OCI-LY1 (cell line): ENCODE measurements around the gene NSDHL.

Experiments used
- H2AFZ ChIP-seq: fragments of 200-600 bp; sonication (generic), shearing (Covaris generic); 2 replicates; pipeline ENCODE4 v1.6.0; 2014; ENCODE audit warnings: antibody characterized with exemption, mild to moderate bottlenecking, low read length
- H3F3A ChIP-seq: fragments of 200-600 bp; sonication (generic), shearing (Covaris generic); 2 replicates; pipeline ENCODE4 v1.6.0; 2014; ENCODE audit warnings: mild to moderate bottlenecking, antibody characterized with exemption, low read length, moderate library complexity; ENCODE audit not compliant: insufficient read depth
- H3K27ac ChIP-seq: fragments of 200-600 bp; sonication (generic); 2 replicates; pipeline ENCODE4 v1.5.1; 2014; ENCODE audit warnings: low read length, mixed run types, mild to moderate bottlenecking, low read depth; ENCODE audit not compliant: poor library complexity, severe bottlenecking
- H3K27me3 ChIP-seq: fragments of 200-600 bp; sonication (generic); 2 replicates; pipeline ENCODE4 v1.6.0; 2014; ENCODE audit warnings: antibody characterized with exemption, mild to moderate bottlenecking, low read length, moderate library complexity; ENCODE audit not compliant: insufficient read depth
- H3K36me3 ChIP-seq: fragments of 200-600 bp; sonication (generic); 2 replicates; pipeline ENCODE4 v1.6.1; 2014; ENCODE audit warnings: mild to moderate bottlenecking, antibody characterized with exemption, low read length, moderate library complexity, mixed read lengths; ENCODE audit not compliant: insufficient read depth
- H3K4me1 ChIP-seq: fragments of 200-600 bp; sonication (generic); 2 replicates; pipeline ENCODE4 v1.5.1; 2014; ENCODE audit warnings: mild to moderate bottlenecking, low read length, moderate library complexity; ENCODE audit not compliant: insufficient read depth, severe bottlenecking
- H3K4me2 ChIP-seq: fragments of 200-600 bp; sonication (generic), shearing (Covaris generic); 2 replicates; pipeline ENCODE4 v1.6.1; 2014; ENCODE audit warnings: low read length
- H3K4me3 ChIP-seq: fragments of 200-600 bp; sonication (generic); 2 replicates; pipeline ENCODE4 v1.5.1; 2014; ENCODE audit warnings: low read length, low read depth, mild to moderate bottlenecking, mixed read lengths; ENCODE audit not compliant: poor library complexity, severe bottlenecking
- H3K79me2 ChIP-seq: fragments of 200-600 bp; shearing (Covaris generic); 2 replicates; pipeline ENCODE4 v1.6.1; 2016; ENCODE audit warnings: mixed run types, low read length, mixed read lengths; ENCODE audit not compliant: insufficient read depth
- H3K9ac ChIP-seq: fragments of 200-600 bp; sonication (generic), shearing (Covaris generic); 2 replicates; pipeline ENCODE4 v1.6.1; 2014; ENCODE audit warnings: mild to moderate bottlenecking, low read length, mixed read lengths
- H3K9me2 ChIP-seq: fragments of 200-600 bp; sonication (generic), shearing (Covaris generic); 2 replicates; pipeline ENCODE4 v1.6.1; 2014; ENCODE audit warnings: low read depth, mild to moderate bottlenecking, low read length, mixed read lengths
- H3K9me3 ChIP-seq: fragments of 200-600 bp; shearing (Covaris generic); 2 replicates; pipeline ENCODE4 v1.6.1; 2014; ENCODE audit warnings: low read length, mixed read lengths
- H4K20me1 ChIP-seq: fragments of 200-600 bp; sonication (generic), shearing (Covaris generic); 2 replicates; pipeline ENCODE4 v1.6.0; 2016; ENCODE audit warnings: mild to moderate bottlenecking, low read length; ENCODE audit not compliant: insufficient read depth
- CTCF ChIP-seq: fragments of 200-600 bp; sonication (generic), shearing (Covaris generic); IDR thresholded peaks from 2 replicates; pipeline ENCODE4 v1.5.1; 2017; ENCODE audit warnings: mild to moderate bottlenecking, antibody characterized with exemption, low read length, moderate library complexity, mixed read lengths
- EZH2 ChIP-seq: fragments of 200-600 bp; sonication (generic), shearing (Covaris generic); IDR thresholded peaks from 2 replicates; pipeline ENCODE4 v1.8.0; 2017; ENCODE audit warnings: borderline replicate concordance, mixed run types, mild to moderate bottlenecking, antibody characterized with exemption, low read length, moderate library complexity, mixed read lengths

The NSDHL gene

GRCh38 chrX:152842772-152843338 is 12.0 kb downstream of the NSDHL start:
- Histone ChIP-seq H3K27me3 (no peaks in the 10 kb centered on the region), H4K20me1 (no peaks in the 10 kb centered on the region), H3K27ac (no peak overlapping the region), H3K79me2 (no peaks in the 10 kb centered on the region), H2AFZ (no peak overlapping the region), H3K9me3 (no peaks in the 10 kb centered on the region), H3F3A (no peaks in the 10 kb centered on the region), H3K36me3 (peaks cover 19% of the 10 kb centered on the region), H3K4me2 (no peak overlapping the region), H3K9me2 (no peaks in the 10 kb centered on the region), H3K9ac (no peak overlapping the region), H3K4me1 (peaks cover 9% of the 10 kb centered on the region), H3K4me3 (no peak overlapping the region)
- no peak for TF ChIP-seq CTCF
- no peak for TF ChIP-seq EZH2

GRCh38 chrX:152843852-152844251 is 13.0 kb downstream of the NSDHL start:
- Histone ChIP-seq H3K4me2 (no peak overlapping the region), H4K20me1 (no peaks in the 10 kb centered on the region), H2AFZ (no peak overlapping the region), H3K4me3 (no peak overlapping the region), H3K27ac (no peak overlapping the region), H3K9ac (no peak overlapping the region), H3K4me1 (peaks cover 9% of the 10 kb centered on the region), H3F3A (no peaks in the 10 kb centered on the region), H3K9me3 (no peaks in the 10 kb centered on the region), H3K9me2 (no peaks in the 10 kb centered on the region), H3K27me3 (no peaks in the 10 kb centered on the region), H3K79me2 (no peaks in the 10 kb centered on the region), H3K36me3 (peaks cover 24% of the 10 kb centered on the region)
- TF ChIP-seq CTCF, result no peak
- TF ChIP-seq EZH2, result no peak

GRCh38 chrX:152844256-152844655 is 13.4 kb downstream of the NSDHL start:
- H3K79me2 ChIP-seq, result no peaks in the 10 kb centered on the region
- no peak for TF ChIP-seq EZH2
- TF ChIP-seq CTCF, result no peak

More at GRCh38 chrX:152844256-152844655, 13.4 kb downstream of the NSDHL start:
- no peaks in the 10 kb centered on the region for H3K9me2 ChIP-seq
- no peak overlapping the region for H3K4me2 ChIP-seq
- H3K4me3 ChIP-seq, result no peak overlapping the region
- H3K4me1 ChIP-seq, result peaks cover 9% of the 10 kb centered on the region
- no peak overlapping the region for H2AFZ ChIP-seq
- H3K27ac ChIP-seq, result no peak overlapping the region
- H3F3A ChIP-seq, result no peaks in the 10 kb centered on the region
- no peak overlapping the region for H3K9ac ChIP-seq
- H3K9me3 ChIP-seq, result no peaks in the 10 kb centered on the region
- no peaks in the 10 kb centered on the region for H4K20me1 ChIP-seq
- H3K36me3 ChIP-seq, result peaks cover 25% of the 10 kb centered on the region
- no peaks in the 10 kb centered on the region for H3K27me3 ChIP-seq
